Stimulated activated memory B cell treated with anti-CD40 and anti-IgM and Interleukin-4, amounts not matched to agents 10 μg/mL and 1 μg/mL and 100 μg/mL, for 72 hours (primary cell): ENCODE data around the gene UGT3A1.
"Not testable (repeated sequence)": the region's sequence is repeated elsewhere in the genome, so short reads cannot be mapped to it uniquely, and the experiment has no call there.

ENCODE experiments used
- ATAC-seq: fragments of 150-1000 bp; cut with Tn5 transposase; 2 replicates; pipeline ENCODE4 v1.10.0; 2021
- H3K27ac Mint-ChIP-seq: one replicate; pipeline ENCODE4 v1.8.0; 2022; ENCODE audit warnings: mild to moderate bottlenecking, mixed read lengths
- H3K27me3 Mint-ChIP-seq: one replicate; pipeline ENCODE4 v1.8.0; 2022; ENCODE audit warnings: mixed read lengths
- H3K36me3 Mint-ChIP-seq: one replicate; pipeline ENCODE4 v1.8.0; 2022; ENCODE audit warnings: mixed read lengths
- H3K4me1 Mint-ChIP-seq: one replicate; pipeline ENCODE4 v1.8.0; 2022; ENCODE audit warnings: mixed read lengths
- H3K4me3 Mint-ChIP-seq: one replicate; pipeline ENCODE4 v1.8.0; 2022; ENCODE audit warnings: mild to moderate bottlenecking, moderate library complexity, mixed read lengths
- H3K9me3 Mint-ChIP-seq: one replicate; pipeline ENCODE4 v1.8.0; 2022; ENCODE audit warnings: mixed read lengths

UGT3A1 gene

DNA sequence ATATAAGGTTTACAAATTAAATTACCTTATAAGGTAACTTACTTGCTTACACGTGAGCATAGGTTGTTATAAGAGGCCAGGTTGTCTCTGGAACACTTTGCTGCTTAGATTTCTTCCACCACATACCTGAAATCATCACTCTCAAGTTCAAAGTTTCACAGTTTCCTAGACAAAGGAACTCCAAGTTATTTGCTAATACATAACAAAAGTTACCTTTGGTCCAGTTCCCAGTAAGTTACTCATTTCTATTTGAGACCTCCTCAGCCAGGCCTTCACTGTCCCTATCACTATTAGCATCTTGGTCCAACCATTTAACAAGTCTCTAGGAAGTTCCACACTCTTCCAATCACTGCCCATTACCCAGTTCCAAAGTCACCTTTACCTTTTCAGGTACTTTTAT, 18.5 kb upstream of the UGT3A1 start:
- no peaks in the 10 kb centered on the region for H3K27me3 Mint-ChIP-seq
- H3K36me3 Mint-ChIP-seq: no peaks in the 10 kb centered on the region
- peaks cover 22% of the 10 kb centered on the region for H3K9me3 Mint-ChIP-seq
- H3K4me3 Mint-ChIP-seq: no peak overlapping the region
- H3K4me1 Mint-ChIP-seq: no peaks in the 10 kb centered on the region
- H3K27ac Mint-ChIP-seq: no peak overlapping the region
- no peak for ATAC-seq

DNA sequence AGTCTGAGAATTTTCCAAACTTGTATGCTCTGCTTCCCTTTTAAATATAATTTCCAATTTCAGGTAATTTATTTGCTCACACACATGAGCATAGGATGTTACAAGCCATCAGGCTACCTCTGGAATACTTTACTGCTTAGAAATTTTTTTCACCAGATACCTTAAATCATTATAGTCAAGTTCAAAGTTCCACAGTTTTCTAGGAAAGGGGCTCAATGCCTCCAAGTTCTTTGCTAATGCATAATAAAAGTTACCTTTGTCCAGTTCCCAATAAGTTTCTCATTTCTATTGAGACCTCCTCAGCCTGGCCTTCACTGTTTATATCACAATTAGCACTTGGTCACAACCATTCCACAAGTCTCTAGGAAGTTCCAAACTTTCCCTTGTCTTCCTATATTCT, 16.2 kb upstream of the UGT3A1 start:
- Mint-ChIP-seq H3K27me3 (no peaks in the 10 kb centered on the region), H3K27ac (no peak overlapping the region), H3K4me3 (no peak overlapping the region), H3K4me1 (no peaks in the 10 kb centered on the region), H3K36me3 (no peaks in the 10 kb centered on the region), H3K9me3 (peaks cover 8% of the 10 kb centered on the region)
- no peak for ATAC-seq

DNA sequence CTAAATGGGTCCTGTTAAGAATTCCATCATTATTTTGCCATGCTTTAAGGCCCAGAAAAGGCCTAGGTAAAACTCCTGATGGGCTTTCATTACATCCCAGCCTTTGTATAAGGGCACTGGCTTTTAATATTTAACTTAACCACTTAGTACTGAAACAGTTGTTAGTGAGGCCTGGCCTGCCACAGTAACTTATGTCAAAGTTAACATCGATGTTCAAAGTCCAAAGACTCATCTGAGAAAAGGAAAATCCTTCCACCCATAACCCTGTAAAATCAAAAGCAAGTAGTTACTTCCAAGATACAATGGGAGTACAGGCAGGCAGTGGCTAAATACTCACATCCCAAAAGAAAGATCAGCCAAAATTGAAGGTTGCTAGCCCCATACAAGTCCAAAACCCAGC, 15.0 kb upstream of the UGT3A1 start:
- peaks cover 3% of the 10 kb centered on the region for H3K9me3 Mint-ChIP-seq
- no peaks in the 10 kb centered on the region for H3K36me3 Mint-ChIP-seq
- H3K4me1 Mint-ChIP-seq: no peaks in the 10 kb centered on the region
- H3K27me3 Mint-ChIP-seq: no peaks in the 10 kb centered on the region
- ATAC-seq: no peak
- no peak overlapping the region for H3K27ac Mint-ChIP-seq
- no peak overlapping the region for H3K4me3 Mint-ChIP-seq

DNA sequence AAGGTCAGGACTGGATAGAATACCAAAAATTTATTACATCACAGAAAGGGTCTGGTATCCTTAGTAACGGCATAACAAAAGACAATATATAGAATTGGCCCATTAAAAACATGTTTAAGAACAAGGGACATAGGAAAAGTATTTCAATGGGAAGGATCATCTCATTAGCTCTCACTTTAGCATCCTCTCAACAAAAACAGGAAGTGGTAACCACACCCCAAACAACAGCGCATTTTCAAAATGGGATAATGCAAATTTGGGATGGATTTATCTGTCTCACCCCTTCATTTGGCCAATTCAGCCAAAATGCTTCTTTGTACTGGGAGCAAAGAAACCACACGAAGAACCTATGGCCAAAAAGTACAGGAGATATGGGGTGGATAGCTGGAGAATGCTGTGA, 9.8 kb upstream of the UGT3A1 start:
- H3K4me3 Mint-ChIP-seq: no peak overlapping the region
- peaks cover 4% of the 10 kb centered on the region for H3K9me3 Mint-ChIP-seq
- H3K36me3 Mint-ChIP-seq: no peaks in the 10 kb centered on the region
- H3K27me3 Mint-ChIP-seq: no peaks in the 10 kb centered on the region
- no peak overlapping the region for H3K27ac Mint-ChIP-seq
- ATAC-seq: no peak
- H3K4me1 Mint-ChIP-seq: no peaks in the 10 kb centered on the region

DNA sequence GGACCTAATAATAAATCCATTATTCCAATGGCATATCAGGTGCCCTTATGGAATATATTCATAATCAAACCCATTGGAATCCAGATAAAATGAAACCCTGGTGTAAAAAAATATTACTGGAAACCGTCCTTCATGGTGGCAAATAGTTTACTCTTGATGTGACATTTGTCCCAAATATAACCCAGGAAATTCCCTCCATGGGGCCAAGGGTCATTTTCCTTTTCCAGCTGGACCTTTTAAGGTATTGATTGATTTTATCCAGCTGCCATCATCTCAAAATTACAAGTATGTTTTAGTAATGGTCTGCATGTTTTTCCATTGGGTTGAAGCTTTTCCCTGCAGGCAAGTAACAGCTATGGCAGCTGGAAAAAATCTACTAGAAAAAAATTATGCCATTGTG, 8.4 kb upstream of the UGT3A1 start:
- H3K9me3 Mint-ChIP-seq: peaks cover 4% of the 10 kb centered on the region
- no peaks in the 10 kb centered on the region for H3K4me1 Mint-ChIP-seq
- no peaks in the 10 kb centered on the region for H3K36me3 Mint-ChIP-seq
- no peaks in the 10 kb centered on the region for H3K27me3 Mint-ChIP-seq
- no peak overlapping the region for H3K4me3 Mint-ChIP-seq
- no peak for ATAC-seq
- no peak overlapping the region for H3K27ac Mint-ChIP-seq

DNA sequence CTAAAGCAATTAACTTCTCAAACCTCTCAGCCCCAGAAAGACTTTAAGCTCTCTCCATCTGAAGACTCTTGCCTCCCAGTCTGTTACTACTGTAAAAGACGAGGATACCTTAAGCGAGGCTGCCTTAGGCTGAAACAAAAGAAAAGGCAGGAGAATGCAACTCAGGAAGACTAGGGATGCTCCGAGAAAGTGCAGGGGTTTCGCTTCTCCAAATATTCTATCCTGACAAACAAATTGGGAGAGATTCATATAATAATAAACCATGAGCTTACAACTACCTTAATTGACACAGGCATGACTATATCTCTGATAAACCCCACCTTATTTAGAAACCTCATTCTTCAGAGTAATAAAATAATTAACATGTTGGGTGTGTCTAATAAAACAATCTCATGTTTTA, 4.9 kb upstream of the UGT3A1 start:
- no peak overlapping the region for H3K27ac Mint-ChIP-seq
- H3K4me1 Mint-ChIP-seq: no peaks in the 10 kb centered on the region
- H3K27me3 Mint-ChIP-seq: peaks cover 9% of the 10 kb centered on the region
- no peaks in the 10 kb centered on the region for H3K36me3 Mint-ChIP-seq
- no peak for ATAC-seq
- no peak overlapping the region for H3K4me3 Mint-ChIP-seq
- H3K9me3 Mint-ChIP-seq: peaks cover 4% of the 10 kb centered on the region

DNA sequence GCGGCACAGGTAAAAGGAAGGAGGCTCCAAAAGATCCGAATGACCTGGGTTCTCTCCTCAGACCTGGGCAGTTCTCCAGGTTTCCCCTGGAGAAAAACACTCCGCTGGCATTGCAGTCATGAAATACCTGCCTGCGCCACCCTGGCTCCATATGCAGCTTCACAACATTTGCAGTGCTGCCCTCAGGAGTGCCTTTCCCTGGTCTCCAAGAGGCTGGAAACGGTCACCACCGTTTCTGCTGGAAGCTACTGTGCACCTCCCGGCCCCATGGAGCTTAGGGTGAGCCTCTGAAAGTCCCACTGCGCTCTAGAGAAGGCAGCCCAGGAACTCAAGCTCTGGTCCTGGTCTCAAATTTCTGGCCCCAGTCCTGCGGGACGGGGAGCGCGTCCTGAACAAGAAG, 670 bp downstream of the UGT3A1 start:
- Mint-ChIP-seq H3K4me3 (no peak overlapping the region), H3K4me1 (no peaks in the 10 kb centered on the region), H3K27me3 (peaks cover 21% of the 10 kb centered on the region), H3K36me3 (no peaks in the 10 kb centered on the region), H3K27ac (no peak overlapping the region), H3K9me3 (no peaks in the 10 kb centered on the region)
- ATAC-seq: no peak

DNA sequence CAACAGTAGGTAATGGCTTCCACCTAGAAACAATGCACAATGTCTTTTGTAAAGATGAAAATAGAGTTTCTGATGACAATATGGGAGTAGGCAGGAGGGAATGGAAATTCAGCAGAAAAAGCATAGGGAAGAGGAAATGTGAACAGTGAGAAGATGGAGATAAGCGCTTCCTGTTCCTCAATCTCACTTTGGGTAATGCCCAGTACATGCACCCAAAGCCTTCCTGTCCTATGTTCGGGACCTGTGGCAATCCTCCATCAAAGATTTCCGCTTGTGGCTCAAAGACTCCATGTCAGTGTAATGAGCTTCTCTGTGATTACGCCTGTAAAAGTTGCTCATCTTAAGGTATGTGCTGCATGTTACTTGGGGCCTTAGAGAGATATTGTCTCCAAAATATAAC, 2.7 kb downstream of the UGT3A1 start:
- Mint-ChIP-seq H3K36me3 (no peaks in the 10 kb centered on the region), H3K27me3 (peaks cover 21% of the 10 kb centered on the region), H3K27ac (no peak overlapping the region), H3K9me3 (no peaks in the 10 kb centered on the region), H3K4me1 (no peaks in the 10 kb centered on the region), H3K4me3 (no peak overlapping the region)
- ATAC-seq: no peak

DNA sequence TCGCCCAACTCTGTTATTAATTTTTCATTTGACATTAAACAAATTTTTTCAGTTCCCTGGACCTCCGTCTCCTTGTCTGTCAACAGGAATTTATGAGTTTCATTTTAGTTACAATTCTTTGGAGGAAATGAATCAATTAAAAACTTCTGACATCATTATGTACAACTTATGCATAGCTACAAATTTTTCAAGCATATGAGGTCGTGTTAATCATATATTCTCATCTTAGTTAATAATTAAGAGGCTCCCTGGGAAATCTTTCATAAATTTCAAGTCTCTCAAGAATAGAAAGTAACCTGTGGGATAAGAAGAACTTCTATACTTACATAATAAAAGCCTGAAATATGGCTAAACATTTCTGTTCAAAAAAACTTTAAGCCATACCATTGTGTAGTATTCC, 3.4 kb downstream of the UGT3A1 start:
- no peaks in the 10 kb centered on the region for H3K4me1 Mint-ChIP-seq
- no peak overlapping the region for H3K4me3 Mint-ChIP-seq
- peaks cover 2% of the 10 kb centered on the region for H3K9me3 Mint-ChIP-seq
- ATAC-seq: no peak
- H3K36me3 Mint-ChIP-seq: no peaks in the 10 kb centered on the region
- H3K27me3 Mint-ChIP-seq: peaks cover 21% of the 10 kb centered on the region
- H3K27ac Mint-ChIP-seq: no peak overlapping the region

DNA sequence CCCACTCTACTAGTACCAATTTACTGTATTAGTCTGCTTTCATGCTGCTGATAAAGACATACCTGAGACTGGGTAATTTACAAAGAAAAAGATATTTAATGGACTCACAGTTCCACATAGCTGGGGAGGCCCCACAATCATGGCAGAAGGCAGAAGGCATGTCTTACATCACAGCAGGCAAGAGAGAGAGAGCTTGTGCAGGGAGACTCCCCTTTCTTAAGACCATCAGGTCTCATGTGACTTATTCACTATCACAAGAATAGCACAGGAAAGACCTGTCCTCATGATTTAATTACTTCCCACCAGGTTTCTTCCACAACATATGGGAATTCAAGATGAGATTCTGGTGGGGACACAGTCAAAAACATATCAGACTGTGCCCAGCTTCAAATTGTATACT, 11.5 kb downstream of the UGT3A1 start:
- Mint-ChIP-seq H3K27ac (no peak overlapping the region), H3K4me1 (no peaks in the 10 kb centered on the region), H3K9me3 (peaks cover 11% of the 10 kb centered on the region), H3K27me3 (no peaks in the 10 kb centered on the region), H3K4me3 (no peak overlapping the region), H3K36me3 (no peaks in the 10 kb centered on the region)
- ATAC-seq: no peak

DNA sequence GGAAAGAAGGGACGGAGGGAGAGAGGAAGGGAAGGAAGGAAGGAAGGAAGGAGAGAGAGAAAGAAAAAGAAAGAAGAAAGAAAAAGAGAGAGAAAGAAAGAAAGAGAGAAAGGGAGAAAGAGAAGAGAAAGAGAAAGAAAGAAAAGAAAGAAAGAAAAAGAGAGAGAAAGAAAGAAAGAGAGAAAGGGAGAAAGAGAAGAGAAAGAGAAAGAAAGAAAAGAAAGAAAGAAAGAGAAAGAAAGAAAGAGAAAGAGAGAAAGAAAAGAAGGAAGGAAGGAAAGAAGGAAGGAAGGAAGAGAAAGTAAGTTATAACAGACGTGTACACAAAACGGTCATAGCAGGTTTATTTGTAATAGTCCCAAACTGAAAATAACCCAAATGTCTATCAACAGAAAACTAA, 14.3 kb downstream of the UGT3A1 start:
- not testable (repeated sequence) for ATAC-seq, H3K27me3 Mint-ChIP-seq

DNA sequence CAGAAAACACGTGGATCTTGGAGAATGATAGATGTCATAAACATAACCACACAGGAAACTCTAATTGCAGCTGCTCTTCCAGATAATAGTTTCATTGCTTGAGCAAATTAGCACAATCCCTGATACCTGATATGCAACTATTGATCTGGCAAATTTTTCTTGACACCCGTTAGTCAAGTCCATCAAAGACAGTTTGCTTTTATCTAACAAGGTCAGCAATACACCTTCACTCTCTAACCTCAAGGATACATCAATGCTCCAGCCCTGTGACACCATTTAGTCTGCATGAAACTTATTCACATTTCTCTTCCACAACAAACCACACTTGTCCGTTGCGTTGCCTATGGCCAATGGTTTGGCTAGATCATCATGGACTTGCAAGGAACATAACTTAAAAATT, 16.6 kb downstream of the UGT3A1 start:
- no peak overlapping the region for H3K4me3 Mint-ChIP-seq
- no peaks in the 10 kb centered on the region for H3K4me1 Mint-ChIP-seq

More for the DNA sequence above, 14.3 kb downstream of the UGT3A1 start:
- not testable (repeated sequence) for H3K27ac Mint-ChIP-seq, H3K9me3 Mint-ChIP-seq, H3K4me1 Mint-ChIP-seq, H3K36me3 Mint-ChIP-seq, H3K4me3 Mint-ChIP-seq

DNA sequence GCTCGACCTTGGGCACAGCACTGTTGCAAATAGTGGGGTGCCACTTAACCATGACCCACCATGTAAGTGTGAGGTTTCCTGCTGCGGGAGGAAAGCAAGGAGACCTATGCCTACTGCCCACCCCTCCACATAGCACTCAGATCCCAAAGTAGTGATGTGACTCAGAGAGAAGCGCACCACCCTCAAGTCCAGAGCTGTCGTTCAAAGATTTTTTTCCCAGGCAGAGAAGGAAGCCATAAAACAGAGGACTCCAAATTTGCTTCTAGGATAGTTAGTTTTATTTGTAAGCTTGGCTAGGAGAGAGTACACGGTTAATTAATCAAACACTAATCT, 19.3 kb downstream of the UGT3A1 start:
- peaks cover 3% of the 10 kb centered on the region for H3K9me3 Mint-ChIP-seq
- no peaks in the 10 kb centered on the region for H3K27me3 Mint-ChIP-seq
- no peak for ATAC-seq
- no peaks in the 10 kb centered on the region for H3K4me1 Mint-ChIP-seq
- no peak overlapping the region for H3K27ac Mint-ChIP-seq
- no peaks in the 10 kb centered on the region for H3K36me3 Mint-ChIP-seq
- H3K4me3 Mint-ChIP-seq: no peak overlapping the region

More for the DNA sequence above, 16.6 kb downstream of the UGT3A1 start:
- H3K9me3 Mint-ChIP-seq: no peaks in the 10 kb centered on the region
- H3K27me3 Mint-ChIP-seq: no peaks in the 10 kb centered on the region
- H3K27ac Mint-ChIP-seq: no peak overlapping the region
- H3K36me3 Mint-ChIP-seq: no peaks in the 10 kb centered on the region
- ATAC-seq: no peak

DNA sequence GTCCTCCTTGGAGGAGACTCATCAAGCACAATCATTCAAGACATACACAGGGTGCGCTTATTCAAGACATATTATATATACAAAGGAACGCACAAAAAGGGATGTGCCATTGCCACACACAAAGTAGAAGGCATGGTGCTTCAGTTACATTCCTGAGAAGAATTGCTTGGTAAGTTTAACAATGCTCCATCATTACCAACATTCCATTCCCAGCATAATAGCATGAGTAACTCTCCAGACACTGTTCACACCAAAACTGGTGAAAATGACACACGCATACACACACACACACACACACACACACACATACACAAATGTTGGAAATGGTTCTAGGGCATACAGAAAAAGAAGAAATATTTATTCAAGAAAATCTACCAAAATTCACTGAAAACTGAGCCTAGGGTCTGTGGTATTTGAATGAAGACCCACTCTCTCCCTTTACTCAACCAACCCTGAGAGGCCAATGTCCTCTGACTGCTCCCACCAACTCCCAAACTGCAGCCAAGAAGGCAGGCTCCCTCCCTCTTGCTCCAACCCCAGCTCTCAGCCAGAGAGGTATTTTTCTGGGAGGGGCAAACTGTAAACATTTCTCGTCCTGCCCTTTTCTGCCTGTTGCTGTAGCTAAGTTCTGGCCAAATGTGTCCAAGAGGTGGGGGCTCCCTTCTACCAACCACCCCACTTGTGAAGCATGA, 19.9 kb downstream of the UGT3A1 start:
- Mint-ChIP-seq H3K27ac (no peak overlapping the region), H3K4me3 (no peak overlapping the region), H3K36me3 (no peaks in the 10 kb centered on the region), H3K9me3 (peaks cover 3% of the 10 kb centered on the region), H3K27me3 (no peaks in the 10 kb centered on the region), H3K4me1 (no peaks in the 10 kb centered on the region)
- ATAC-seq: no peak

DNA sequence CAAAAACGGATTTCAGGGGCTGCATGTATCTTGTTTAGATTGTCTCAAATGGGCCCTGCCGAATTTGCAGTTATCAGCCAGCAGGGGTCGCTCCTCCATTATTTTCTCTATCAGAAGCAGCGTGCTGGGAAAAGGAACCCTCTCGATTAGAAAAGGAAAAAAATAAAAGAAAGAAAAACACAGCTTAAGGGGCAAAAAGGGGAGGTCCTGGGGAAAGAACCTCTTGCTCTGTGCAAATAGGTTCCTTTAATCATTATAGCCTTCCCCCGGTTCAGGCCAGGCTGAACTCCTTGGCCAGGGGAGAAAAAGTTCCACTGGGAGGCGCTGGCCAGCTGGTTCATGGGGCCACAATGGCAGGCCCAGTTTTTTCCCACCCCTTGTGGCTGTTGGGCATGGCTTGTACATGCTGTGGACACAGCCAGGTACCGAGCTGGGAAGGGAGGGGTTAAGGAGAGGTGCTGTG, 27.8 kb downstream of the UGT3A1 start:
- H3K27me3 Mint-ChIP-seq: no peaks in the 10 kb centered on the region

DNA sequence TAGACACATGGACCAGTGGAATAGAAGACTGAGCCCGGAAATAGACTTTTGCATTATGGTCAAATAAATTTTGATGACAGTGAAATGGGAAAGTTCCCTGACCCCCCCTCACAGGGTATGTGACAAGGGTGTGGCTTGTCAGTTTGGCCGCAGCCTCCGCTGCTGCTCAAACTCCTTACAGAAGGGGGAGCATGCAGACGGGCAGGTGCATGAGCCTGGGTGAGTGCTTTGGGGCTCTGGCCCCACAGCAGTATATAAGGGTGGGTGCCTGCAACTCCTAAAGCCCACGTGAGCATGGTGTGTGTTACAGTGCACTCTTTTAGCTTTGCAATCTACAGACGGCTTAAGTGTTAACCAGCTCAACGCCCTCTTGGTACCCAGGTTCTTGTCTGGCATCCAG, 30.9 kb downstream of the UGT3A1 start:
- ATAC-seq: no peak
- Mint-ChIP-seq H3K9me3 (peaks cover 6% of the 10 kb centered on the region), H3K4me3 (no peak overlapping the region), H3K27me3 (no peaks in the 10 kb centered on the region), H3K4me1 (no peaks in the 10 kb centered on the region), H3K36me3 (no peaks in the 10 kb centered on the region), H3K27ac (no peak overlapping the region)

More for the DNA sequence above, 27.8 kb downstream of the UGT3A1 start:
- no peak overlapping the region for H3K4me3 Mint-ChIP-seq
- peaks cover 6% of the 10 kb centered on the region for H3K9me3 Mint-ChIP-seq
- no peaks in the 10 kb centered on the region for H3K36me3 Mint-ChIP-seq
- H3K4me1 Mint-ChIP-seq: no peaks in the 10 kb centered on the region
- no peak overlapping the region for H3K27ac Mint-ChIP-seq
- ATAC-seq: no peak

DNA sequence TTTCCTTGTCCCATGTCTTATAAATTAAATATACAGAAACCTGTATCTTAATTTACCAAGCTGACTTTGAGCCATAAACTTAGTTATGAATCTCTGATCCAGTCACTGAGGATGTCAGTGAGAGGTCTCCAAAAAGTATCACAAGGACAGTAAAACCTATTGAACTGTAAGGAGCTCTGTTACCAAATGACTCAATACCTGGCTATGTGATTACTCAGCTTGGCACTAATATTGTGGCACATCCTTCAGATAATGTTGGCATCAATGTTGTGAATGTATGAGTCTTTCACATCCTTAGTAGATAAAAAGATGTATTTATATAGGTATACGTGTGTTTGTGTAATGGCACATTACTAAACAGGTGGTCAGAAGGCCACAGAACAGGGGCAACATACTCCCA, 34.8 kb downstream of the UGT3A1 start:
- Mint-ChIP-seq H3K36me3 (no peaks in the 10 kb centered on the region), H3K4me3 (no peak overlapping the region), H3K27ac (no peak overlapping the region), H3K4me1 (no peaks in the 10 kb centered on the region), H3K9me3 (peaks cover 3% of the 10 kb centered on the region), H3K27me3 (peaks cover 14% of the 10 kb centered on the region)
- no peak for ATAC-seq
